Left forelimb (tissue), 1 donor: Measurements from ENCODE around the gene PHB1.
"Not testable (repeated sequence)": the region's sequence is repeated elsewhere in the genome, so short reads cannot be mapped to it uniquely, and the experiment has no call there.

ENCODE experiments used
- DNase-seq: peaks from one replicate; pipeline ENCODE4 v3.0.0-alpha.2; 2018; ENCODE audit warnings: low spot score

The PHB1 gene

GRCh38 chr17:49378311-49378710, 36.4 kb downstream of the PHB1 start:
- no peak for DNase-seq

GRCh38 chr17:49375544-49375943, 39.1 kb downstream of the PHB1 start:
- no peak for DNase-seq

GRCh38 chr17:49373115-49373514, 41.6 kb downstream of the PHB1 start:
- DNase-seq: no peak

GRCh38 chr17:49372425-49372824, 42.3 kb downstream of the PHB1 start:
- DNase-seq: no peak

GRCh38 chr17:49370971-49371834, 43.5 kb downstream of the PHB1 start:
- no peak for DNase-seq

GRCh38 chr17:49369760-49370159, 44.9 kb downstream of the PHB1 start:
- DNase-seq: no peak

- no peak for DNase-seq
These were observed 45.6 kb downstream of the PHB1 start for GRCh38 chr17:49369089-49369488.

- DNase-seq: no peak
These were observed 49.0 kb downstream of the PHB1 start for GRCh38 chr17:49365667-49366066.

- DNase-seq: not testable (repeated sequence)
These were observed 49.6 kb downstream of the PHB1 start for GRCh38 chr17:49365126-49365525.

- DNase-seq: no peak
These were observed 50.6 kb downstream of the PHB1 start for GRCh38 chr17:49364119-49364518.

GRCh38 chr17:49363251-49363650, 51.4 kb downstream of the PHB1 start:
- no peak for DNase-seq

- no peak for DNase-seq
These were observed 52.0 kb downstream of the PHB1 start for GRCh38 chr17:49362723-49363117.

GRCh38 chr17:49361902-49362722, 52.6 kb downstream of the PHB1 start, which contains the start of gene ZNF652:
TSS of gene ZNF652 (minus strand) at chr17:49362250. CDS start at chr17:49317725, 44,525 bp downstream.
- DNase-seq: peak; percentile 96

GRCh38 chr17:49361129-49361901, 53.4 kb downstream of the PHB1 start:
- DNase-seq: peak; percentile 69

GRCh38 chr17:49360796-49361128, 53.9 kb downstream of the PHB1 start:
- DNase-seq: no peak

- no peak for DNase-seq
These were observed 54.5 kb downstream of the PHB1 start for GRCh38 chr17:49359990-49360795.

- DNase-seq: no peak
These were observed 55.9 kb downstream of the PHB1 start for GRCh38 chr17:49358641-49359247.

- no peak for DNase-seq
These were observed 57.2 kb downstream of the PHB1 start for GRCh38 chr17:49357516-49357915.

GRCh38 chr17:49356320-49356719, 58.4 kb downstream of the PHB1 start:
- DNase-seq: no peak
